Mesothelial cell of epicardium (in vitro differentiated cells): Measurements from ENCODE around the gene FUT8. TPM values are rescaled to one million over a fixed set of nuclear protein-coding genes. Genes with fewer than 3 reads are reported as not detected.

Experiments used
- DNase-seq, 2 experiments: peaks; one replicate each; pipeline ENCODE4 v3.0.0; 2021; ENCODE audit warnings: low spot score in 2 of 2; ENCODE audit not compliant: unreplicated experiment in 2 of 2
- H3K27ac Mint-ChIP-seq: 2 replicates; pipeline ENCODE4 v1.8.0; 2021; ENCODE audit warnings: mixed read lengths
- H3K27me3 Mint-ChIP-seq: 2 replicates; pipeline ENCODE4 v1.8.0; 2021; ENCODE audit warnings: low read depth, mixed read lengths
- H3K36me3 Mint-ChIP-seq: 2 replicates; pipeline ENCODE4 v1.8.0; 2021; ENCODE audit warnings: mixed read lengths
- H3K4me1 Mint-ChIP-seq: 2 replicates; pipeline ENCODE4 v1.8.0; 2021; ENCODE audit warnings: mixed read lengths
- H3K4me3 Mint-ChIP-seq: 2 replicates; pipeline ENCODE4 v1.8.0; 2021; ENCODE audit warnings: mild to moderate bottlenecking, moderate library complexity, mixed read lengths
- H3K9me3 Mint-ChIP-seq: 2 replicates; pipeline ENCODE4 v1.8.0; 2021; ENCODE audit warnings: mixed read lengths
- total RNA-seq: library from RNA; stranded (reverse); gene quantifications from 3 replicates; pipeline ENCODE4 v1.2.1, GENCODE V29; 2021
- TF ChIP-seq, protein P1 (sequence below): fragments of 200-600 bp; sonication (generic); IDR thresholded peaks from one replicate; pipeline ENCODE4 v1.5.0; 2021; ENCODE audit warnings: antibody characterized with exemption; ENCODE audit not compliant: unreplicated experiment

Gene FUT8
- total RNA-seq, 1 donor from 2014 or later = 49.4 TPM

GRCh38 chr14:65432361-65432948, 19.9 kb downstream of the FUT8 start:
- Mint-ChIP-seq H3K27ac (peak overlapping the region; percentile 94), H3K9me3 (peaks cover 3% of the 10 kb centered on the region), H3K4me3 (no peak overlapping the region), H3K4me1 (peaks cover 52% of the 10 kb centered on the region), H3K27me3 (no peaks in the 10 kb centered on the region), H3K36me3 (peaks cover 4% of the 10 kb centered on the region)
- no peak for DNase-seq
- TF ChIP-seq, protein P1, sequence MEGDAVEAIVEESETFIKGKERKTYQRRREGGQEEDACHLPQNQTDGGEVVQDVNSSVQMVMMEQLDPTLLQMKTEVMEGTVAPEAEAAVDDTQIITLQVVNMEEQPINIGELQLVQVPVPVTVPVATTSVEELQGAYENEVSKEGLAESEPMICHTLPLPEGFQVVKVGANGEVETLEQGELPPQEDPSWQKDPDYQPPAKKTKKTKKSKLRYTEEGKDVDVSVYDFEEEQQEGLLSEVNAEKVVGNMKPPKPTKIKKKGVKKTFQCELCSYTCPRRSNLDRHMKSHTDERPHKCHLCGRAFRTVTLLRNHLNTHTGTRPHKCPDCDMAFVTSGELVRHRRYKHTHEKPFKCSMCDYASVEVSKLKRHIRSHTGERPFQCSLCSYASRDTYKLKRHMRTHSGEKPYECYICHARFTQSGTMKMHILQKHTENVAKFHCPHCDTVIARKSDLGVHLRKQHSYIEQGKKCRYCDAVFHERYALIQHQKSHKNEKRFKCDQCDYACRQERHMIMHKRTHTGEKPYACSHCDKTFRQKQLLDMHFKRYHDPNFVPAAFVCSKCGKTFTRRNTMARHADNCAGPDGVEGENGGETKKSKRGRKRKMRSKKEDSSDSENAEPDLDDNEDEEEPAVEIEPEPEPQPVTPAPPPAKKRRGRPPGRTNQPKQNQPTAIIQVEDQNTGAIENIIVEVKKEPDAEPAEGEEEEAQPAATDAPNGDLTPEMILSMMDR = no peak

DNA sequence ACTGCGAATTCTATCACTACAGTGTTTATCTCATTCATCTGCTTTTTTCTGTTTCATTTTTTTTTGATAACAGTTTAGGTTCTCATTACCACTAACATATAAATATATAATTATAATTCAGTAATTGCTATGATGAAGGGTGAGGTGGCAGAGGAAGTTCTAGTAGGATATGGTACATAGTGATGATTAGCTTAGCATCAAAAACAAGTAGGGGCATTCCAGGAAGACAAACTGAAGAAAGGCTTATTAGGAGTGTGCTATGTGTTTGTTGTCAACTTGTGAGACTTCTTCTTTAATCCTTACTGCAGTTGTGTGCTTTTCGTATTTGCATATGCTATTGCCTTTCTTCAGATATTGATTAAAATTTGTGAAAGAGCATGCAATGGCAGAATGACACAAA, 20.6 kb downstream of the FUT8 start:
- Mint-ChIP-seq H3K4me3 (no peak overlapping the region), H3K27ac (peak overlapping the region; percentile 94), H3K27me3 (no peaks in the 10 kb centered on the region), H3K9me3 (peaks cover 3% of the 10 kb centered on the region), H3K4me1 (peaks cover 58% of the 10 kb centered on the region), H3K36me3 (peaks cover 4% of the 10 kb centered on the region)
- no peak for DNase-seq
- TF ChIP-seq, protein P1 = no peak

- Mint-ChIP-seq H3K9me3 (peaks cover 3% of the 10 kb centered on the region), H3K27ac (peak overlapping the region; percentile 94), H3K4me1 (peaks cover 60% of the 10 kb centered on the region), H3K36me3 (peaks cover 4% of the 10 kb centered on the region), H3K27me3 (no peaks in the 10 kb centered on the region), H3K4me3 (no peak overlapping the region)
- TF ChIP-seq, protein P1 = no peak
- DNase-seq = no peak
Measured at GRCh38 chr14:65433646-65434045, 21.1 kb downstream of the FUT8 start.

GRCh38 chr14:65434216-65434850, 21.8 kb downstream of the FUT8 start:
- no peaks in the 10 kb centered on the region for H3K27me3 Mint-ChIP-seq
- DNase-seq = no peak
- H3K36me3 Mint-ChIP-seq = peaks cover 4% of the 10 kb centered on the region
- TF ChIP-seq, protein P1 = no peak
- peak overlapping the region; percentile 94 for H3K27ac Mint-ChIP-seq
- H3K4me1 Mint-ChIP-seq = peaks cover 61% of the 10 kb centered on the region
- peaks cover 3% of the 10 kb centered on the region for H3K9me3 Mint-ChIP-seq
- H3K4me3 Mint-ChIP-seq = no peak overlapping the region

- Mint-ChIP-seq H3K36me3 (peaks cover 4% of the 10 kb centered on the region), H3K27ac (peak overlapping the region; percentile 76), H3K27me3 (no peaks in the 10 kb centered on the region), H3K9me3 (peaks cover 3% of the 10 kb centered on the region), H3K4me1 (peaks cover 42% of the 10 kb centered on the region), H3K4me3 (no peak overlapping the region)
- no peak for DNase-seq
- TF ChIP-seq, protein P1 = no peak
Measured at GRCh38 chr14:65438266-65438933, 25.9 kb downstream of the FUT8 start.
